Ishikawa (cell line): ENCODE measurements around the gene HOXB2.

Experiments
- CEBPB ChIP-seq: IDR thresholded peaks from 2 replicates; pipeline ENCODE4 v1.6.1; 2012
- CREB1 ChIP-seq: IDR thresholded peaks from 2 replicates; pipeline ENCODE4 v1.6.1; 2012; ENCODE audit warnings: low read depth
- EGR1 ChIP-seq: IDR thresholded peaks from 2 replicates; pipeline ENCODE4 v1.6.1; 2012
- EP300 ChIP-seq: IDR thresholded peaks from 2 replicates; pipeline ENCODE4 v1.6.1; 2012; ENCODE audit warnings: borderline replicate concordance
- MAX ChIP-seq: IDR thresholded peaks from 2 replicates; pipeline ENCODE4 v1.6.1; 2012
- NFIC ChIP-seq: IDR thresholded peaks from 2 replicates; pipeline ENCODE4 v1.6.1; 2012
- TAF1 ChIP-seq: IDR thresholded peaks from 2 replicates; pipeline ENCODE4 v1.6.1; 2012; ENCODE audit warnings: low read depth, mild to moderate bottlenecking
- TCF12 ChIP-seq: IDR thresholded peaks from 2 replicates; pipeline ENCODE4 v1.6.1; 2012; ENCODE audit warnings: low read depth
- USF1 ChIP-seq: IDR thresholded peaks from 2 replicates; pipeline ENCODE4 v1.6.1; 2012
- YY1 ChIP-seq: IDR thresholded peaks from 2 replicates; pipeline ENCODE4 v1.6.1; 2012; ENCODE audit warnings: low read depth
- TF ChIP-seq, protein P1 (sequence below): IDR thresholded peaks from 2 replicates; pipeline ENCODE4 v1.6.1; 2012; ENCODE audit warnings: low read depth, mild to moderate bottlenecking

DNA sequence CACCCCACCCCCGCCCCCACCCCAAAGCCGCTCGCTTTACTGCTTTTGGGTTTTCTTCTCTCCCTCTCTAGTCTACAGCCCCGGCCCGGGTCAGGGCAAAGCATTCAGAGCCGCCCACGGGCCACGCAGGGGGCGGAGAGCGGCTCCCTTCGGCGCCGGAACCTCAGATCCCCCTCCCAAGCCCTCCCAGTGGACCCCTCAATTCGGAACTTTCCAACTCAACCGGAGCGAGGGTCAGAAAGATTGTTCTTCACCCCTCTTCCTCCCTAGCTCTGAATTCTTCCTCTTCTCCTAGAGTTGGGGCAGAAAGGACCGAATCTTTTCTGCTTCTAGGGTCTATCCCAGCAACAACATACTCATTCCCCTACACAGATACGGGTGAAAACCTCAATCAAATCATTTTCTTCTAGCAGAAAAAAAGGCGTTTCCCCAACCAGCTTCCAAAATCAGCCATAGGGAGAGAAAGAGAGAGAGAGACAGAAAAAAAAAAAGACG, 1.0 kb downstream of the HOXB2 start:
- TF ChIP-seq TCF12, result no peak
- TF ChIP-seq EGR1, result no peak
- TF ChIP-seq CREB1, result no peak
- TF ChIP-seq USF1, result no peak
- TF ChIP-seq, protein P1, sequence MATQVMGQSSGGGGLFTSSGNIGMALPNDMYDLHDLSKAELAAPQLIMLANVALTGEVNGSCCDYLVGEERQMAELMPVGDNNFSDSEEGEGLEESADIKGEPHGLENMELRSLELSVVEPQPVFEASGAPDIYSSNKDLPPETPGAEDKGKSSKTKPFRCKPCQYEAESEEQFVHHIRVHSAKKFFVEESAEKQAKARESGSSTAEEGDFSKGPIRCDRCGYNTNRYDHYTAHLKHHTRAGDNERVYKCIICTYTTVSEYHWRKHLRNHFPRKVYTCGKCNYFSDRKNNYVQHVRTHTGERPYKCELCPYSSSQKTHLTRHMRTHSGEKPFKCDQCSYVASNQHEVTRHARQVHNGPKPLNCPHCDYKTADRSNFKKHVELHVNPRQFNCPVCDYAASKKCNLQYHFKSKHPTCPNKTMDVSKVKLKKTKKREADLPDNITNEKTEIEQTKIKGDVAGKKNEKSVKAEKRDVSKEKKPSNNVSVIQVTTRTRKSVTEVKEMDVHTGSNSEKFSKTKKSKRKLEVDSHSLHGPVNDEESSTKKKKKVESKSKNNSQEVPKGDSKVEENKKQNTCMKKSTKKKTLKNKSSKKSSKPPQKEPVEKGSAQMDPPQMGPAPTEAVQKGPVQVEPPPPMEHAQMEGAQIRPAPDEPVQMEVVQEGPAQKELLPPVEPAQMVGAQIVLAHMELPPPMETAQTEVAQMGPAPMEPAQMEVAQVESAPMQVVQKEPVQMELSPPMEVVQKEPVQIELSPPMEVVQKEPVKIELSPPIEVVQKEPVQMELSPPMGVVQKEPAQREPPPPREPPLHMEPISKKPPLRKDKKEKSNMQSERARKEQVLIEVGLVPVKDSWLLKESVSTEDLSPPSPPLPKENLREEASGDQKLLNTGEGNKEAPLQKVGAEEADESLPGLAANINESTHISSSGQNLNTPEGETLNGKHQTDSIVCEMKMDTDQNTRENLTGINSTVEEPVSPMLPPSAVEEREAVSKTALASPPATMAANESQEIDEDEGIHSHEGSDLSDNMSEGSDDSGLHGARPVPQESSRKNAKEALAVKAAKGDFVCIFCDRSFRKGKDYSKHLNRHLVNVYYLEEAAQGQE, result no peak
- TF ChIP-seq YY1, result no peak
- no peak for TF ChIP-seq EP300
- TF ChIP-seq MAX, result no peak
- TF ChIP-seq TAF1, result no peak
- no peak for TF ChIP-seq NFIC
- TF ChIP-seq CEBPB, result no peak
